Nephron progenitor cell (in vitro differentiated cells): ENCODE measurements around the gene IFNA8.

Experiments
- DNase-seq: peaks from one replicate; pipeline ENCODE4 v3.0.0; 2021
- H3K27ac Mint-ChIP-seq: 2 replicates; pipeline ENCODE4 v1.8.0; 2021; ENCODE audit warnings: mild to moderate bottlenecking, moderate library complexity, mixed read lengths
- H3K27me3 Mint-ChIP-seq: 2 replicates; pipeline ENCODE4 v1.8.0; 2021; ENCODE audit warnings: mild to moderate bottlenecking, low read depth, mixed read lengths; ENCODE audit not compliant: poor library complexity
- H3K36me3 Mint-ChIP-seq: 2 replicates; pipeline ENCODE4 v1.8.0; 2021; ENCODE audit warnings: low read depth, mixed read lengths
- H3K4me1 Mint-ChIP-seq: 2 replicates; pipeline ENCODE4 v1.8.0; 2021; ENCODE audit warnings: mixed read lengths
- H3K4me3 Mint-ChIP-seq: 2 replicates; pipeline ENCODE4 v1.8.0; 2021; ENCODE audit warnings: mild to moderate bottlenecking, moderate library complexity, mixed read lengths
- H3K9me3 Mint-ChIP-seq: 2 replicates; pipeline ENCODE4 v1.8.0; 2021; ENCODE audit warnings: mild to moderate bottlenecking, moderate library complexity, mixed read lengths
- TF ChIP-seq, protein P1 (sequence below): fragments of 200-600 bp; sonication (generic); IDR thresholded peaks from 2 replicates; pipeline ENCODE4 v1.5.0; 2021; ENCODE audit warnings: antibody characterized with exemption

The IFNA8 gene

DNA sequence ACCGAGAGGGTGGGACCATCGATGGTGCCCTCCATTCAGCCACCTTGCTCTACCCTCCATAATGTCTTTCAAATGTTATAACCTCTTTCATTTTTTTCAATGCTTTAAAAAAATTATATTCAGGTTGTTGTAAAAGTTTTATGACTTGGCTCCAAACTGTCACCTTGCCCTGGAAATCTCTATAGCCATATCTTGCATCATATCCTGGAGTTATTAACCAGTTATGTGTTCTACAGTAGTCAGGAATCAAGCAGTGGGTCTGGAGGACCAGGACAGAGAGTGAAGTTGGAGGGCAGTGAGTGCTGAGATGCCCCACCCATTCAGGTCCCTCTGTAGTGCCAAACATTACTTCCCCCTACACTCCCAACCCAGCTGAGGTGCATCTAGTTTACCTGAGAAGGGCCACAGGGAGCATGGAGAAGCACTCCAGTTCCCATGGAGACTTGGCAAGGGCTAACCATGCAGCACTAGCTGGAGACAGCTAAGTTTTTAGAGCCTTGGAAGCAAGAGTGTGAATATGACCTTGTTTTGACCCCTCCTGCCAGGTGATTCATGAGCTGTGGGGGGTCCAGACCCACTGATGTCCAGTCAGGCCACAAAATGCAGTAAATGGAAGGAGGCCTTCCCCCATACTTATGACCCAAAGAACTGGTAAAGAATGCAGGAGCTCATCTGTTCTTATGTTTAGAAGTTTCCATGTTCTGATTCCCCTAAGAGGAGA is 5.5 kb downstream of the IFNA8 start:
- no peak overlapping the region for H3K27ac Mint-ChIP-seq
- H3K4me1 Mint-ChIP-seq, result peaks cover 15% of the 10 kb centered on the region
- no peaks in the 10 kb centered on the region for H3K36me3 Mint-ChIP-seq
- H3K9me3 Mint-ChIP-seq, result no peaks in the 10 kb centered on the region
- DNase-seq, result no peak
- no peak overlapping the region for H3K4me3 Mint-ChIP-seq
- TF ChIP-seq, protein P1, sequence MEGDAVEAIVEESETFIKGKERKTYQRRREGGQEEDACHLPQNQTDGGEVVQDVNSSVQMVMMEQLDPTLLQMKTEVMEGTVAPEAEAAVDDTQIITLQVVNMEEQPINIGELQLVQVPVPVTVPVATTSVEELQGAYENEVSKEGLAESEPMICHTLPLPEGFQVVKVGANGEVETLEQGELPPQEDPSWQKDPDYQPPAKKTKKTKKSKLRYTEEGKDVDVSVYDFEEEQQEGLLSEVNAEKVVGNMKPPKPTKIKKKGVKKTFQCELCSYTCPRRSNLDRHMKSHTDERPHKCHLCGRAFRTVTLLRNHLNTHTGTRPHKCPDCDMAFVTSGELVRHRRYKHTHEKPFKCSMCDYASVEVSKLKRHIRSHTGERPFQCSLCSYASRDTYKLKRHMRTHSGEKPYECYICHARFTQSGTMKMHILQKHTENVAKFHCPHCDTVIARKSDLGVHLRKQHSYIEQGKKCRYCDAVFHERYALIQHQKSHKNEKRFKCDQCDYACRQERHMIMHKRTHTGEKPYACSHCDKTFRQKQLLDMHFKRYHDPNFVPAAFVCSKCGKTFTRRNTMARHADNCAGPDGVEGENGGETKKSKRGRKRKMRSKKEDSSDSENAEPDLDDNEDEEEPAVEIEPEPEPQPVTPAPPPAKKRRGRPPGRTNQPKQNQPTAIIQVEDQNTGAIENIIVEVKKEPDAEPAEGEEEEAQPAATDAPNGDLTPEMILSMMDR, result no peak
- peaks cover 3% of the 10 kb centered on the region for H3K27me3 Mint-ChIP-seq

DNA sequence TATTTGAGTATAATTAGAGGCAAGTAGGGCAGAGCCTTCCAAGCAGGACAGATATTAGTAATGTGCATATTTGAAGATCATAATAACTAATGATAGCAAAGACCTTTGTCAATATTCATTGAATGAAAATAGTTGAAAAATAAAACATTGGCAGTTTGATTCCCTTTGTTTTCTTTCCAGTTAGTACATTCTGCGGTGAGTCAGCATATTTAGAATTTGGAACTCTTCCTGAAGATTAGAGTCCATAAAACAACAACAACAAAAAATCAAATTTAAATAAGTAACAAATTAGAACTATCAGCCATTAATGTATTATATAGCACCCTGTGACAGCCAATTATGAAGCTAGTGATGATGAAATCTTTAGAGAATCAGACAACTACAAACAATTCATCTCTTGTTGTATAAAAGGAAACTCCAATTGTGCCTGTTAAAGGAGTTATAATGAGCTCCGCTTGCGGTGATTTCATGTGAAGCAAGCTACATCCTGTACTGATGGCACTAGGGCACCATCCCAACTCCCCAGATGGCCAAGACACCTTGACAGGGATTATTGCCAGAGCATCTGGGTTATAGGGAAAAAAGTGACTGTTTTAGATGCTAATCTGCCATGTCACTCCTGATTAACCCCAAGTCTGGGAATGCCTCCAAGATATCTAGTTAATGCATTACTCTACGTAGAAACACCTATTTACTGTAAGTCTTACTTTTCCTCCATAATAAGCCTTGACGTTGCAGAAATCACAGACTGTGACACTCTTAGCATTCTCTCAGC is 6.8 kb downstream of the IFNA8 start:
- TF ChIP-seq, protein P1, result no peak
- Mint-ChIP-seq H3K4me1 (peaks cover 15% of the 10 kb centered on the region), H3K27ac (no peak overlapping the region), H3K9me3 (no peaks in the 10 kb centered on the region), H3K27me3 (peaks cover 3% of the 10 kb centered on the region), H3K4me3 (no peak overlapping the region), H3K36me3 (no peaks in the 10 kb centered on the region)
- no peak for DNase-seq

DNA sequence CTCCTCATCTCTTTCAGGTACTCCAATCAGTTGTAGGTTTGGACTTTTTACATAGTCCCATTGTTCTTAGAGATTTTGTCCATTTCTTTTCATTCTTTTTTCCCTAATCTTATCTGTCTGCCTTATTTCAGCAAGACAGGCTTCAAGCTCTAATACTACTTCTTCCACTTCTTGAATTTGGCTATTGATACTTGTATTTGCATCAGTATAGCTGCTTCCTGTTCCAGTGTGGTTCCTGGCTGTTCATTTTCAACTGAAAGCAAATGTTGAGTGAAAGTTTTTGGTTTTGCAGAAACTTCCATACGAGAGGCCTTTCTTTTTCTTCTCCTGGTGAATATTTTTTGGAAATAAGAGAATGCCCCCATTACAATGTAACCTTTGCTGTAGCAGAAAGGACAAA is 19.3 kb downstream of the IFNA8 start:
- H3K9me3 Mint-ChIP-seq, result peaks cover 7% of the 10 kb centered on the region
- no peak for DNase-seq
- H3K27me3 Mint-ChIP-seq, result peaks cover 18% of the 10 kb centered on the region
- TF ChIP-seq, protein P1, result no peak
- H3K4me3 Mint-ChIP-seq, result no peak overlapping the region
- H3K4me1 Mint-ChIP-seq, result peaks cover 1% of the 10 kb centered on the region
- no peaks in the 10 kb centered on the region for H3K36me3 Mint-ChIP-seq
- no peak overlapping the region for H3K27ac Mint-ChIP-seq

DNA sequence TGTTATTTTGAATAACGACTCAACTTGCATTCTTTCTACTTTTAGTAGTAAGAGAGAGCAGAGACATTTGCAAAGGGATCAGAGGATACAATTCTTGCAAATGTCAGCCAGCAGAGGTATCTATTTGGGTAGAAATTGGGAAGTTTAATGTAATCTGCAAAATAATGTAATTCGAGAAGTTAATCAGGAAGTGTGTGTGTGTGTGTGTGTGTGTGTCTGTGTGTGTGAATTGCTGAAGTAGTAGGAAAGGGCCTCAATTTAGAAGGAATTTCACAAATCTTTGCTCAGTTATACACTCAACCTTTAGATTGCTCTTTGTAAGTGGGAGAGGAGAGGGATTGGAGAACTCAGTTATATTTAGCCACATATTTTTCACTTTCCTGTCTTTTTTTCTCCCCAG is 20.3 kb downstream of the IFNA8 start:
- peaks cover 5% of the 10 kb centered on the region for H3K9me3 Mint-ChIP-seq
- no peak overlapping the region for H3K27ac Mint-ChIP-seq
- no peak for DNase-seq
- no peaks in the 10 kb centered on the region for H3K36me3 Mint-ChIP-seq
- H3K4me1 Mint-ChIP-seq, result peaks cover 5% of the 10 kb centered on the region
- TF ChIP-seq, protein P1, result no peak
- peaks cover 18% of the 10 kb centered on the region for H3K27me3 Mint-ChIP-seq
- H3K4me3 Mint-ChIP-seq, result no peak overlapping the region

DNA sequence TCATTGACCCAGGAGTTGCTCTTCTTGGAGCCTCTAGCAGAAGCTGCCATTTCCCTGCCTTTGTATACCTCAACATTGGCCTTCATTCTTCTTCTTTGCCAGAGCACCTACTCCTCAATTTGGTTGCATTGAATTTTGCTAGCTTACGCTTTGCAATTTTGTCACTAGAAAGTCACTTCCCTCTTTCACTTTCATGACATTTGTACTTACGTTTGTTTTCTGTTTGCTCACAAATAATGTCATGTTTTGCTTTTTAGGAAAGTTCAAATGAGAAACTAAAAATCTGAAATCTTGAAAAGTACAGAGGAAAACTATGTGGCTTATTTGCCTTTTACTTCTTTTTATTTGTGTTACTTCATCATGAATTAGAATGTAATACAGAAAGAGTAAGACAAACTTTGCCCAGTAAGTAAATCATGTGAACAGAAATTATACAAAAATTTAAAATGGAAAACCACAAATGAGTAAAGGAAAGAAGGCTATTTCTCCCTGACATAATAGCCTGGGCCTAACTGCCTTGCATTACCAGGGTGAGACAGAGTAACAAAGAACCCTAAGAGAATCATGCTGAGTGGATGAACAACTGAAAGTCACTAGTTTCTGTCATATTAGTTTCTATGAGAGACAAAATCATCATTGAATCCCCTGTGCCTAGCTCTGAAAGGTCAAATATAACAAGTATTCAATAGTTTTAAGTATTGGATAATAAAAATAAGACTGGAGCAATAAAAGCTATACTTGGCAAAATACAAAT is 23.9 kb downstream of the IFNA8 start:
- DNase-seq, result no peak
- H3K27ac Mint-ChIP-seq, result no peak overlapping the region
- no peaks in the 10 kb centered on the region for H3K36me3 Mint-ChIP-seq
- H3K4me1 Mint-ChIP-seq, result peaks cover 5% of the 10 kb centered on the region
- no peak overlapping the region for H3K4me3 Mint-ChIP-seq
- TF ChIP-seq, protein P1, result no peak
- H3K27me3 Mint-ChIP-seq, result peaks cover 8% of the 10 kb centered on the region
- H3K9me3 Mint-ChIP-seq, result peaks cover 7% of the 10 kb centered on the region
